Trophoblast cell (in vitro differentiated cells and primary cell): ENCODE data around the gene ZIC2.

ENCODE experiments used
- DNase-seq, 2 donors: peaks; one replicate each; pipeline ENCODE4 v3.0.0-alpha.2; 2016
- H2AFZ ChIP-seq: 2 replicates; pipeline ENCODE4 v1.6.1; 2013; ENCODE audit warnings: low read length, moderate library complexity, mild to moderate bottlenecking; ENCODE audit not compliant: insufficient read depth, poor library complexity
- H2AK5ac ChIP-seq: 2 replicates; pipeline ENCODE4 v1.6.1; 2013; ENCODE audit warnings: mild to moderate bottlenecking, low read length
- H2BK120ac ChIP-seq: 2 replicates; pipeline ENCODE4 v1.6.1; 2013; ENCODE audit warnings: low read length, mild to moderate bottlenecking, moderate library complexity; ENCODE audit not compliant: insufficient read depth, poor library complexity
- H2BK12ac ChIP-seq: 2 replicates; pipeline ENCODE4 v1.6.1; 2013; ENCODE audit warnings: mild to moderate bottlenecking, low read length, moderate library complexity
- H2BK5ac ChIP-seq: 2 replicates; pipeline ENCODE4 v1.6.1; 2013; ENCODE audit warnings: low read length, low read depth, moderate library complexity, mild to moderate bottlenecking; ENCODE audit not compliant: poor library complexity
- H3K14ac ChIP-seq: 2 replicates; pipeline ENCODE4 v1.6.1; 2013; ENCODE audit warnings: mild to moderate bottlenecking, low read length
- H3K18ac ChIP-seq: 2 replicates; pipeline ENCODE4 v1.6.1; 2013; ENCODE audit warnings: mild to moderate bottlenecking, low read length
- H3K23ac ChIP-seq: 2 replicates; pipeline ENCODE4 v1.6.1; 2013; ENCODE audit warnings: low read length
- H3K27ac ChIP-seq: 2 replicates; pipeline ENCODE4 v1.5.1; 2013; ENCODE audit warnings: low read depth, mild to moderate bottlenecking, inconsistent platforms, low read length, moderate library complexity
- H3K27me3 ChIP-seq: 2 replicates; pipeline ENCODE4 v1.6.1; 2013; ENCODE audit warnings: inconsistent platforms, mild to moderate bottlenecking, low read length, moderate library complexity; ENCODE audit not compliant: insufficient read depth
- H3K36me3 ChIP-seq, 2 experiments: 1 replicate in 1 of 2; 2 replicates in 1 of 2; pipeline ENCODE4 v1.6.1; 2013; ENCODE audit warnings: low read length in 2 of 2, mild to moderate bottlenecking in 2 of 2, moderate library complexity in 1 of 2; ENCODE audit not compliant: insufficient read depth in 2 of 2, control insufficient read depth in 1 of 2
- H3K4ac ChIP-seq: 2 replicates; pipeline ENCODE4 v1.6.1; 2013; ENCODE audit warnings: low read depth, mild to moderate bottlenecking, low read length, moderate library complexity
- H3K4me1 ChIP-seq, 2 experiments: 1 replicate in 1 of 2; 2 replicates in 1 of 2; pipeline ENCODE4 v1.6.1; 2013; ENCODE audit warnings: low read length in 2 of 2, mild to moderate bottlenecking in 2 of 2, moderate library complexity in 1 of 2; ENCODE audit not compliant: insufficient read depth in 2 of 2, control insufficient read depth in 1 of 2
- H3K4me2 ChIP-seq: 2 replicates; pipeline ENCODE4 v1.6.1; 2013; ENCODE audit warnings: inconsistent platforms, mild to moderate bottlenecking, low read length, moderate library complexity
- H3K4me3 ChIP-seq: 2 replicates; pipeline ENCODE4 v1.5.1; 2013; ENCODE audit warnings: mild to moderate bottlenecking, low read depth, low read length, inconsistent platforms
- H3K79me1 ChIP-seq: one replicate; pipeline ENCODE4 v1.6.1; 2013; ENCODE audit warnings: low read length
- H3K79me2 ChIP-seq: 2 replicates; pipeline ENCODE4 v1.6.1; 2013; ENCODE audit warnings: low read length, mild to moderate bottlenecking; ENCODE audit not compliant: control insufficient read depth, insufficient read depth, poor library complexity
- H3K9ac ChIP-seq: 2 replicates; pipeline ENCODE4 v1.6.1; 2013; ENCODE audit warnings: mild to moderate bottlenecking, low read length
- H3K9me3 ChIP-seq: 2 replicates; pipeline ENCODE4 v1.6.1; 2013; ENCODE audit warnings: low read depth, mild to moderate bottlenecking, control low read depth, inconsistent platforms, low read length; ENCODE audit not compliant: insufficient read depth
- H4K12ac ChIP-seq: 2 replicates; pipeline ENCODE4 v1.6.1; 2013; ENCODE audit warnings: low read depth, mild to moderate bottlenecking, low read length, moderate library complexity
- H4K8ac ChIP-seq: 2 replicates; pipeline ENCODE4 v1.6.1; 2013; ENCODE audit warnings: low read depth, mild to moderate bottlenecking, low read length, moderate library complexity
- H4K91ac ChIP-seq: one replicate; pipeline ENCODE4 v1.6.1; 2013; ENCODE audit warnings: low read depth, mild to moderate bottlenecking, low read length, moderate library complexity
- WGBS: extraction: QIAGEN DNeasy Blood & Tissue Kit; methylation state at CpG from one replicate; pipeline ENCODE4 v1.1.7; 2013; ENCODE audit warnings: missing lambda C conversion rate; ENCODE audit not compliant: insufficient read length, insufficient coverage; ENCODE audit errors: extremely low coverage; 5-methylcytosine and 5-hydroxymethylcytosine counted together

ZIC2 gene

DNA sequence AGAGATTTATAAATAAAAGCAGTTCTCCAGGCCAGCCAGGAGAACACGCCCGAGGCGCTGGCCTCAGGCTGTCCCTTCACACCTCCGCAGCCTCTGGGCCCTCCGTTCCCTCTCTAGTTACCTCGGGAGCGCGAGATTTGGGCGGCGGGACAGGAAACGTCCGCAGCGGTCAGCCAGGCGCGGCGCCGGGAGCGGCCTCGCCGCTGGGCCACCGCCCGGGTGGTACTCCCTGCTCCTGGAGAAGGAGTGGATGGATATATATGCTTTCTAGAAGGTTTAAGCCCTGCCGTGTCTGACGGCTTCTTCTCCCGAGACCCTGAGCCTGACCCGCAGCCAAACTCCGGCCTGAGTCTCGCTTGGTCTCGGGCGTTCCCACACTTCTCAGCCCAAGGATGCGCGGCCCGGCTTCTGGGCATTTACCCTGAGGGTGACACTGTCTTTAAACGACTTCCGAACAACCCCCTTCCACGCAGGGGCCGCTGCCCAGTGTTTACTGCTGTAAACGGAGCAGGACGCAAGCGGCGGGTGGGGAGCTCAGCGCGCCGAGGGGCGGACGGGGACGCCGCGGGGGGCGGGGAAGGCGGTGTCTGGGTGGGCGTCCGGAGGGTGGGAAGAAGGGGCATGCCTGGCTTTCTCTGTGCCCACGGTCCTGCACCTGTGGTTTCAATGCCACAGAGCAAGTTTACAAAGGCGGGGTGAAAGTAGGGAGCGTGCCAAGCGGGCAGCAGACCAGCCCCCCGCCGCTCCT is 2.0 kb upstream of the ZIC2 start:
- H2BK5ac ChIP-seq, result no peak overlapping the region
- H3K79me2 ChIP-seq, result no peaks in the 10 kb centered on the region
- H3K4me2 ChIP-seq, result peak overlapping the region; percentile 90
- peaks cover 86% of the 10 kb centered on the region for H3K27me3 ChIP-seq
- H4K91ac ChIP-seq, result no peak overlapping the region
- no peak overlapping the region for H4K12ac ChIP-seq
- DNase-seq, result peak; percentile 56 to 61
- H2AFZ ChIP-seq, result no peak overlapping the region
- H3K79me1 ChIP-seq, result no peaks in the 10 kb centered on the region
- no peaks in the 10 kb centered on the region for H3K36me3 ChIP-seq
- H3K9me3 ChIP-seq, result peaks cover 4% of the 10 kb centered on the region
- no peak overlapping the region for H3K27ac ChIP-seq
- no peak overlapping the region for H3K18ac ChIP-seq
- H3K23ac ChIP-seq, result no peak overlapping the region
- no peak overlapping the region for H2BK120ac ChIP-seq
- no peak overlapping the region for H2AK5ac ChIP-seq
- H3K4ac ChIP-seq, result no peak overlapping the region
- H3K4me3 ChIP-seq, result no peak overlapping the region
- H4K8ac ChIP-seq, result no peak overlapping the region
- no peak overlapping the region for H2BK12ac ChIP-seq
- peaks cover 7 to 21% of the 10 kb centered on the region in 2 experiments for H3K4me1 ChIP-seq
- no CpG with 5 or more reads among the region's 59 CpGs for WGBS
- no peak overlapping the region for H3K9ac ChIP-seq
- no peak overlapping the region for H3K14ac ChIP-seq

DNA sequence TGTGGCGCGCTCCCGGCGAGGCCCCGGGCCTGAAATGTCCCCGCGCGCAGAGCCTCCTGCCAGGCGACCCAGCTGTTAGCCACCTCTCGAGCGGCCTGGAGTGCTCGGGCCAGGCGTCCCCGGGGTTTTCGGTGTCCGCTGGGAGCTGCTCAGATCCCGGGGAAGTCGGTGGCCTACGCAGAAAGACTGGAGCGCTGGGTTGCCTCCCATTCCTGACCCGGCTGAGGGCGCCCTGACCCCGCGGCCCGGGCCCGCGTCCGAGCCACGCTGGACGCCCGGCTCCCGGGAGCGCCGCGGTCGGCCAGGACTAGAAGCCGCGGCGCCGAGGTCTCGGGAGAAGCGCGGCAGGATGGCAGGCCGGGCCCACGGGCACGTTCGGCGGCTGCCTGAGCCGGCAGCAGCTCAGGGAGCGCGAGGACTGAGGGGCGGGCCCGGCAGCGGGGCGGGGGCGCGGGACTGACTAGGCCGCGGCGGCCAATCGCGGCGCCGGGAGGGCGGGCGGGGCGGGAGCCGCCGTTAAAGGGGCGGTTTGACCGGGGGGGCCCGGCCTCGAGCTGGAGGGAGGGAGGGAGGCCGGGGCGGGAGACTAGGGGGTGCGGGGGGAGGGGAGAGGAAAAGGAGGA is 1.3 kb upstream of the ZIC2 start:
- Histone ChIP-seq H3K79me1 (no peaks in the 10 kb centered on the region), H3K4me3 (peak overlapping the region; percentile 57)

DNA sequence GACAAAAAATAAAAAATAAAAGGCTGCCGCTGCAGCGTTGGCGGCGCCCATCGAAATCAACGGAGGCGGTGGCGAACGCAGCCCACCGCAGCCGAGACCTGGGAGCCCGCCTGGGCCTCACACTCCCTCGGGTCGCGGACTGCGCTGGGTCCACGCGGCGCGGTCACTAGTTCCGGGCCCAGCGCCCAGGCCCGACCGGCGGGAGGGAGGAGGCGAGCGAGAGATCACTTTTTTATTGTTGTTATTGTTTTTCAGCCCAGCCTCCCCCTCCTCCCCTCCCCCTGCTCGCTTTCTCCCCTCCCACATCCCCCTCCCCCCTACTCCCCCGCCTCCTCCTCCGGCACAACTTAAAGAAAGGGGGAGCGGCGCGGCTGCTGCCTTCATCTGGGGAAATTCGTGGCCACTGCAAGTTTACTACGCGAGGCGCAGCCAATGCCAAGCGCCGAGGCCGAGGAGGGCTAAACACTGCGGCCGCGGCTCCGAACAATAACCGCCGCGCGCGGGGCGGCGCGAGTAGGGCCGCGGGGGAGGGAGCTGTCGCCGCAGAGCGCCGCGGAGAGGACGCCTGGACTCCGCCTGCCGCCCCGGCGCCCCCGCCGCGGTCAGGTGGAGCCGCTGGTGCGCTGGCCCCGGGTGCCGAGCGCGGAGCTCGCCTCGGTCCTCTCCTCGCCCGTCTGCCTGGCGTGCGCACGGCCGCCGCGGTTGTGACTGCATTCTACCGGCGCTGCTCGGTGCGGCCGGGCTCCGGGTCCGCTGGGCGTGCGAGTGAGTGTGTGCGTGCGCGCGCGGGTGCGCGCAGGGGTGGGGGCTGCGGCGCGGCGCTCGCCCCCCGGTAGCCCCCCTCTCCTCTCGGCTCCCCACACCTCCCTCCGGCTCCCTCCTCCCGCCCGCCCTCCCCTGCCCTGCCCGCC is 505 bp upstream of the ZIC2 start:
- Histone ChIP-seq H4K91ac (no peak overlapping the region), H3K9ac (no peak overlapping the region), H3K14ac (no peak overlapping the region), H3K27me3 (peaks cover 82% of the 10 kb centered on the region), H3K79me1 (no peaks in the 10 kb centered on the region), H4K12ac (no peak overlapping the region), H2BK120ac (no peak overlapping the region), H3K23ac (no peak overlapping the region), H3K27ac (no peak overlapping the region), H3K36me3 (no peaks in the 10 kb centered on the region), H2AFZ (peak overlapping the region; percentile 52), H3K9me3 (peaks cover 4% of the 10 kb centered on the region), H2AK5ac (no peak overlapping the region), H4K8ac (no peak overlapping the region), H3K4me1 (peaks cover 7 to 24% of the 10 kb centered on the region in 2 experiments), H3K4me3 (peak overlapping the region; percentile 66), H3K4ac (no peak overlapping the region), H3K18ac (no peak overlapping the region), H2BK5ac (no peak overlapping the region), H3K79me2 (no peaks in the 10 kb centered on the region), H2BK12ac (no peak overlapping the region), H3K4me2 (peak overlapping the region; percentile 99)
- WGBS, result no CpG with 5 or more reads among the region's 110 CpGs
- DNase-seq, result peak; percentile 35 to 61

More for the DNA sequence above, 1.3 kb upstream of the ZIC2 start:
- H4K12ac ChIP-seq, result no peak overlapping the region
- H3K4ac ChIP-seq, result no peak overlapping the region
- peak overlapping the region; percentile 99 for H3K4me2 ChIP-seq
- H2BK12ac ChIP-seq, result no peak overlapping the region
- peaks cover 7 to 24% of the 10 kb centered on the region in 2 experiments for H3K4me1 ChIP-seq
- H4K8ac ChIP-seq, result no peak overlapping the region
- H4K91ac ChIP-seq, result no peak overlapping the region
- no peak overlapping the region for H3K14ac ChIP-seq
- no peak overlapping the region for H3K23ac ChIP-seq
- H3K18ac ChIP-seq, result no peak overlapping the region
- H3K79me2 ChIP-seq, result no peaks in the 10 kb centered on the region
- peak; percentile 59 to 63 for DNase-seq
- no peak overlapping the region for H2BK120ac ChIP-seq
- H2BK5ac ChIP-seq, result no peak overlapping the region
- whole genome bisulfite sequencing, result no CpG with 5 or more reads among the region's 76 CpGs
- H3K9ac ChIP-seq, result no peak overlapping the region
- H3K27ac ChIP-seq, result no peak overlapping the region
- no peaks in the 10 kb centered on the region for H3K36me3 ChIP-seq
- H2AFZ ChIP-seq, result no peak overlapping the region
- no peak overlapping the region for H2AK5ac ChIP-seq
- H3K9me3 ChIP-seq, result peaks cover 4% of the 10 kb centered on the region
- H3K27me3 ChIP-seq, result peaks cover 86% of the 10 kb centered on the region

DNA sequence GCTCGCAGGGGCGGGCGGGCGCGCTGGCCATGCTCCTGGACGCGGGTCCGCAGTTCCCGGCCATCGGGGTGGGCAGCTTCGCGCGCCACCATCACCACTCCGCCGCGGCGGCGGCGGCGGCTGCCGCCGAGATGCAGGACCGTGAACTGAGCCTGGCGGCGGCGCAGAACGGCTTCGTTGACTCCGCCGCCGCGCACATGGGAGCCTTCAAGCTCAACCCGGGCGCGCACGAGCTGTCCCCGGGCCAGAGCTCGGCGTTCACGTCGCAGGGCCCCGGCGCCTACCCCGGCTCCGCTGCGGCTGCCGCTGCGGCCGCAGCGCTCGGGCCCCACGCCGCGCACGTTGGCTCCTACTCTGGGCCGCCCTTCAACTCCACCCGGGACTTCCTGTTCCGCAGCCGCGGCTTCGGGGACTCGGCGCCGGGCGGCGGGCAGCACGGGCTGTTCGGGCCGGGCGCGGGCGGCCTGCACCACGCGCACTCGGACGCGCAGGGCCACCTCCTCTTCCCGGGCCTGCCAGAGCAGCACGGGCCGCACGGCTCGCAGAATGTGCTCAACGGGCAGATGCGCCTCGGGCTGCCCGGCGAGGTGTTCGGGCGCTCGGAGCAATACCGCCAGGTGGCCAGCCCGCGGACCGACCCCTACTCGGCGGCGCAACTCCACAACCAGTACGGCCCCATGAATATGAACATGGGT is 599 bp downstream of the ZIC2 start:
- H3K79me2 ChIP-seq, result no peaks in the 10 kb centered on the region
- no peak overlapping the region for H2BK120ac ChIP-seq
- H3K4ac ChIP-seq, result no peak overlapping the region
- H3K23ac ChIP-seq, result no peak overlapping the region
- H2BK12ac ChIP-seq, result no peak overlapping the region
- H3K9me3 ChIP-seq, result peaks cover 4% of the 10 kb centered on the region
- no peak overlapping the region for H3K4me3 ChIP-seq
- H3K27ac ChIP-seq, result no peak overlapping the region
- DNase-seq, result peak; percentile 20 to 47
- WGBS, result no CpG with 5 or more reads among the region's 98 CpGs
- H4K12ac ChIP-seq, result no peak overlapping the region
- no peak overlapping the region for H2BK5ac ChIP-seq
- no peak overlapping the region for H3K14ac ChIP-seq
- no peak overlapping the region for H4K91ac ChIP-seq
- no peaks in the 10 kb centered on the region for H3K36me3 ChIP-seq
- H2AFZ ChIP-seq, result peak overlapping the region; percentile 54
- H4K8ac ChIP-seq, result no peak overlapping the region
- H3K79me1 ChIP-seq, result no peaks in the 10 kb centered on the region
- H3K9ac ChIP-seq, result no peak overlapping the region
- H2AK5ac ChIP-seq, result no peak overlapping the region
- peaks cover 83% of the 10 kb centered on the region for H3K27me3 ChIP-seq
- H3K4me1 ChIP-seq, result peaks cover 7 to 24% of the 10 kb centered on the region in 2 experiments
- H3K18ac ChIP-seq, result no peak overlapping the region
- H3K4me2 ChIP-seq, result peak overlapping the region; percentile 54
